GM19238 (cell line): Measurements from ENCODE around the gene VCY1B.
"Not testable (repeated sequence)": the region's sequence is repeated elsewhere in the genome, so short reads cannot be mapped to it uniquely, and the experiment has no call there.

ENCODE experiments used
- DNase-seq: peaks from one replicate; pipeline ENCODE4 v3.0.0; 2011; ENCODE audit warnings: low spot score; ENCODE audit not compliant: insufficient read length

The VCY1B gene

GRCh38 chrY:14055927-14056326 lies at the start of gene VCY1B:
Gene VCY1B (plus strand): TSS chrY:14056227. CDS start chrY:14056290, 63 bp downstream.
- not testable (repeated sequence) for DNase-seq

GRCh38 chrY:14011916-14012315 lies 44.1 kb upstream of the VCY1B start:
- DNase-seq: not testable (repeated sequence)

- not testable (repeated sequence) for DNase-seq
Observed at GRCh38 chrY:14030395-14030794, 25.6 kb upstream of the VCY1B start.

- no peak for DNase-seq
Observed at GRCh38 chrY:14085877-14086276, 29.9 kb downstream of the VCY1B start.
